ENCODE data around the gene MUC22. TPM values are rescaled to one million over a fixed set of nuclear protein-coding genes. Genes with fewer than 3 reads are reported as not detected.
"Not testable (repeated sequence)": the region's sequence is repeated elsewhere in the genome, so short reads cannot be mapped to it uniquely, and the experiment has no call there.

The MUC22 gene
- total and polyA plus RNA-seq, 2 donors from 2014 or later = not detected

- FAIRE-seq (no peak), DNase-seq (peak in 1 of 5 donors; percentile 74)
- H3K4me1 ChIP-seq (ENCODE audit: control insufficient read depth in 2 of 3, insufficient read depth in 2 of 3, low read depth in 1 of 3, low read length in 3 of 3) = no peaks in the 10 kb centered on the region
- H3K27ac ChIP-seq (ENCODE audit: low read depth in 2 of 2, low read length in 2 of 2) = no peak overlapping the region
- no peaks in the 10 kb centered on the region for H3K9me3 ChIP-seq (ENCODE audit: control insufficient read depth in 2 of 3, insufficient read depth in 1 of 3, low read length in 3 of 3)
- no peaks in the 10 kb centered on the region for H3K27me3 ChIP-seq (ENCODE audit: control insufficient read depth, insufficient read depth, low read length)
- no peaks in the 10 kb centered on the region for H3K36me3 ChIP-seq (ENCODE audit: control insufficient read depth in 2 of 3, insufficient read depth in 3 of 3, low read length in 3 of 3)
- no peak overlapping the region for H3K4me3 ChIP-seq (ENCODE audit: low read length in 3 of 3)
- intact Hi-C loops (cut with DNase I) = no loop called here
- no peak for TF ChIP-seq CTCF (IDR thresholded peaks at IDR 0.05; ENCODE audit: borderline replicate concordance, extremely low read depth, insufficient read depth)
- H3K9ac ChIP-seq (ENCODE audit: low read length in 3 of 3) = no peak overlapping the region
These were observed 6.5 kb downstream of the MUC22 start for GRCh38 chr6:31016659-31017299.

GRCh38 chr6:31017436-31017835 lies 7.2 kb downstream of the MUC22 start:
- H3K4me3 ChIP-seq (ENCODE audit: low read length in 3 of 3); H3K27ac ChIP-seq (ENCODE audit: low read depth in 2 of 2, low read length in 2 of 2); intact Hi-C loops (cut with DNase I); H3K9ac ChIP-seq (ENCODE audit: low read length in 3 of 3); H3K4me1 ChIP-seq (ENCODE audit: control insufficient read depth in 2 of 3, insufficient read depth in 2 of 3, low read depth in 1 of 3, low read length in 3 of 3); H3K9me3 ChIP-seq (ENCODE audit: control insufficient read depth in 2 of 3, insufficient read depth in 1 of 3, low read length in 3 of 3); H3K36me3 ChIP-seq (ENCODE audit: control insufficient read depth in 2 of 3, insufficient read depth in 3 of 3, low read length in 3 of 3); DNase-seq; FAIRE-seq; H3K27me3 ChIP-seq (ENCODE audit: control insufficient read depth, insufficient read depth, low read length): not testable (repeated sequence)

GRCh38 chr6:31020057-31020456 lies 9.8 kb downstream of the MUC22 start:
- Histone ChIP-seq H3K27ac (ENCODE audit: low read depth in 2 of 2, low read length in 2 of 2) (no peak overlapping the region), H3K9me3 (ENCODE audit: control insufficient read depth in 2 of 3, insufficient read depth in 1 of 3, low read length in 3 of 3) (no peaks in the 10 kb centered on the region), H3K27me3 (ENCODE audit: control insufficient read depth, insufficient read depth, low read length) (no peaks in the 10 kb centered on the region), H3K36me3 (ENCODE audit: control insufficient read depth in 2 of 3, insufficient read depth in 3 of 3, low read length in 3 of 3) (no peaks in the 10 kb centered on the region), H3K9ac (ENCODE audit: low read length in 3 of 3) (no peak overlapping the region), H3K4me1 (ENCODE audit: control insufficient read depth in 2 of 3, insufficient read depth in 2 of 3, low read depth in 1 of 3, low read length in 3 of 3) (no peaks in the 10 kb centered on the region), H3K4me3 (ENCODE audit: low read length in 3 of 3) (no peak overlapping the region)
- intact Hi-C loops (cut with DNase I) = no loop called here
- no peak for DNase-seq
- no peak for TF ChIP-seq CTCF (IDR thresholded peaks at IDR 0.05; ENCODE audit: borderline replicate concordance, extremely low read depth, insufficient read depth)
- no peak for FAIRE-seq

DNA sequence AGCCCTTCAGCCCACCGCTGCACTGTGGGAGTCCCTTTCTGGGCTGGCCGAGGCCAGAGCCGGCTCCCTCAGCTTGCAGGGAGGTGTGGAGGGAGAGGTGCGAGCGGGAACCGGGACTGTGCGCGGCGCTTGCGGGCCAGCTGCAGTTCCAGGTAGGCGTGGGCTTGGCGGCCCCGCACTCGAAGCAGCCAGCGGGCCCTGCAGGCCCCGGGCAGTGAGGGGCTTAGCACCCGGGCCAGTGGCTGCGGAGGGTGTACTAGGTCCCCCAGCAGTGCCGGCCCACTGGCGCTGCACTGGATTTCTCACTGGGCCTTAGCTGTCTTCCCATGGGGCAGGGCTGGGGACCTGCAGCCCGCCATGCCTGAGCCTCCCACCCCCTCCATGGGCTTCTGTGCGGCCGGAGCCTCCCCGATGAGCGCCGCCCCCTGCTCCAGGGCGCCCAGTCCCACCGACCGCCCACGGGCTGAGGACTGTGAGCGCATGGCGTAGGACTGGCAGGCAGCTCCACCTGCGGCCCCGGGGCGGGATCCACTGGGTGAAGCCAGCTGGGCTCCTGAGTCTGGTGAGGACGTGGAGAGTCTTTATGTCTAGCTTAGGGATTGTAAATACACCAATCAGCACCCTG lies 10.5 kb downstream of the MUC22 start:
- intact Hi-C loops (cut with DNase I); H3K27me3 ChIP-seq (ENCODE audit: control insufficient read depth, insufficient read depth, low read length): not testable (repeated sequence)

GRCh38 chr6:31021705-31022531 lies 11.6 kb downstream of the MUC22 start:
- FAIRE-seq; H3K27ac ChIP-seq (ENCODE audit: low read depth in 2 of 2, low read length in 2 of 2); H3K4me3 ChIP-seq (ENCODE audit: low read length in 3 of 3); H3K36me3 ChIP-seq (ENCODE audit: control insufficient read depth in 2 of 3, insufficient read depth in 3 of 3, low read length in 3 of 3); H3K4me1 ChIP-seq (ENCODE audit: control insufficient read depth in 2 of 3, insufficient read depth in 2 of 3, low read depth in 1 of 3, low read length in 3 of 3); H3K27me3 ChIP-seq (ENCODE audit: control insufficient read depth, insufficient read depth, low read length); H3K9me3 ChIP-seq (ENCODE audit: control insufficient read depth in 2 of 3, insufficient read depth in 1 of 3, low read length in 3 of 3); DNase-seq; H3K9ac ChIP-seq (ENCODE audit: low read length in 3 of 3); intact Hi-C loops (cut with DNase I): not testable (repeated sequence)

More for the DNA sequence above, 10.5 kb downstream of the MUC22 start:
- not testable (repeated sequence) for H3K9ac ChIP-seq (ENCODE audit: low read length in 3 of 3); H3K9me3 ChIP-seq (ENCODE audit: control insufficient read depth in 2 of 3, insufficient read depth in 1 of 3, low read length in 3 of 3); H3K4me1 ChIP-seq (ENCODE audit: control insufficient read depth in 2 of 3, insufficient read depth in 2 of 3, low read depth in 1 of 3, low read length in 3 of 3); FAIRE-seq; H3K36me3 ChIP-seq (ENCODE audit: control insufficient read depth in 2 of 3, insufficient read depth in 3 of 3, low read length in 3 of 3); DNase-seq; H3K27ac ChIP-seq (ENCODE audit: low read depth in 2 of 2, low read length in 2 of 2); H3K4me3 ChIP-seq (ENCODE audit: low read length in 3 of 3)

Data from kidney (tissue), 14 donors.